Brain microvascular endothelial cell (primary cell): ENCODE results near the gene ATP9B.

Experiments used
- DNase-seq: peaks from one replicate; pipeline ENCODE4 v3.0.0-alpha.2; 2020
- H3K27ac ChIP-seq: fragments of 250-450 bp; sonication (Bioruptor Pico); 2 replicates; pipeline ENCODE4 v1.5.1; 2020; ENCODE audit warnings: mild to moderate bottlenecking, moderate library complexity
- H3K27me3 ChIP-seq: fragments of 250-450 bp; sonication (Bioruptor Pico); replicated peaks from 2 replicates; pipeline ENCODE4 v1.5.1; 2020; ENCODE audit warnings: mild to moderate bottlenecking
- H3K36me3 ChIP-seq: fragments of 250-450 bp; sonication (Bioruptor Pico); replicated peaks from 2 replicates; pipeline ENCODE4 v1.5.1; 2020; ENCODE audit warnings: mild to moderate bottlenecking
- H3K4me3 ChIP-seq: 2 replicates; pipeline ENCODE4 v1.5.1; 2011; ENCODE audit warnings: low read depth, mild to moderate bottlenecking, control low read depth, low read length, moderate library complexity
- CTCF ChIP-seq: IDR thresholded peaks from 2 replicates; pipeline ENCODE4 v1.5.1; 2011; ENCODE audit warnings: low read depth, mild to moderate bottlenecking, moderate library complexity, low read length, control low read depth, inconsistent platforms; ENCODE audit errors: missing control alignments
- in situ Hi-C: cut with HindIII; loops from 2 replicates; pipeline ENCODE4 v1.10.0; 2017; ENCODE audit warnings: low sequenced_read_pairs, low pct_ligation_motif_present

The ATP9B gene

GRCh38 chr18:79395308-79395640 is 326.1 kb downstream of the ATP9B start:
- H3K27ac ChIP-seq, result no peak overlapping the region
- H3K27me3 ChIP-seq, result peaks cover 46% of the 10 kb centered on the region
- in situ Hi-C loops, result loop anchor here (25.0 kb wide), 1 partner anchor 242 kb away; no protein-coding TSS in a partner anchor
- no peaks in the 10 kb centered on the region for H3K36me3 ChIP-seq
- DNase-seq, result no peak
- TF ChIP-seq CTCF, result no peak
- no peak overlapping the region for H3K4me3 ChIP-seq

- in situ Hi-C loops, result loop anchor here (25.0 kb wide), 1 partner anchor 241 kb away; no protein-coding TSS in a partner anchor
- H3K4me3 ChIP-seq, result peak within 1 kb of the TSS; percentile 30
- no peaks in the 10 kb centered on the region for H3K36me3 ChIP-seq
- H3K27ac ChIP-seq, result no peak within 1 kb of the TSS
- DNase-seq, result peak; percentile 27
- TF ChIP-seq CTCF, result no peak
- H3K27me3 ChIP-seq, result peaks cover 46% of the 10 kb centered on the region
These were observed 326.7 kb downstream of the ATP9B start, which contains the start of gene NFATC1 for GRCh38 chr18:79395761-79396404. Gene NFATC1 (plus strand): TSS chr18:79395930. CDS start chr18:79396225, 295 bp downstream.

GRCh38 chr18:79396431-79397246 is 327.4 kb downstream of the ATP9B start:
- no peak overlapping the region for H3K27ac ChIP-seq

DNA sequence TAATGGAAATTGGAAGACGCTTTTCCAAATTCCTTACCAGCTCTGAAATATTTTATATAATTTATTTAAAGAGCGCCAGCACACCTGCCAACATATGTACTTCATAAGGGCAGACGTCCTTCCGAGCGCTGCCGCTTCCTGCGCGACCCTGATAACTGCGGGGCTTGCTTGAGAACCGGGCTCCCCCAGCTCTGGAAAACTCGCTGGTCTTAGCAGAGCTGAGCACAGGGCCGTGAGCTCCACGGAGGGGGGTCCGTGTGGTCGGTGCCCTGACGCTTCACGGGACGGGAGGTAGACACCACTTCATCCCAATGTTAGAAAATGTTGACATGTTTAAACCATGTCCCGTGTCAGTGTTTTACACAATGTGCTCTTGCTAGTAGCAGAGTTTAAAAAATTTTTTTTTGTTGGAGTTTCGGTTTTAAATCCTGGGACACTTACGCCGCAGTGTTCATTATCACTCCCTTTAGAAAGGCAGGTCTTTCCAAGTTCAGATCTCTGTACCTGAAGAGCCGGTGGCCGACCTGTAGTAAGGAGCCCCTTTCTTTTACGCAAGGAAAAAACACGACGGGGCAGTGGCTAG is 328.1 kb downstream of the ATP9B start:
- H3K4me3 ChIP-seq, result no peak overlapping the region
- no peak overlapping the region for H3K27ac ChIP-seq
- no peak for TF ChIP-seq CTCF
- H3K36me3 ChIP-seq, result no peaks in the 10 kb centered on the region
- H3K27me3 ChIP-seq, result peaks cover 44% of the 10 kb centered on the region
- DNase-seq, result no peak
- in situ Hi-C loops, result loop anchor here (25.0 kb wide), 1 partner anchor 240 kb away; no protein-coding TSS in a partner anchor

More at GRCh38 chr18:79396431-79397246, 327.4 kb downstream of the ATP9B start:
- peak; percentile 5 for TF ChIP-seq CTCF
- Histone ChIP-seq H3K4me3 (peak overlapping the region; percentile 27), H3K27me3 (peaks cover 46% of the 10 kb centered on the region), H3K36me3 (no peaks in the 10 kb centered on the region)
- DNase-seq, result no peak
- in situ Hi-C loops, result loop anchor here (25.0 kb wide), 1 partner anchor 241 kb away; no protein-coding TSS in a partner anchor

DNA sequence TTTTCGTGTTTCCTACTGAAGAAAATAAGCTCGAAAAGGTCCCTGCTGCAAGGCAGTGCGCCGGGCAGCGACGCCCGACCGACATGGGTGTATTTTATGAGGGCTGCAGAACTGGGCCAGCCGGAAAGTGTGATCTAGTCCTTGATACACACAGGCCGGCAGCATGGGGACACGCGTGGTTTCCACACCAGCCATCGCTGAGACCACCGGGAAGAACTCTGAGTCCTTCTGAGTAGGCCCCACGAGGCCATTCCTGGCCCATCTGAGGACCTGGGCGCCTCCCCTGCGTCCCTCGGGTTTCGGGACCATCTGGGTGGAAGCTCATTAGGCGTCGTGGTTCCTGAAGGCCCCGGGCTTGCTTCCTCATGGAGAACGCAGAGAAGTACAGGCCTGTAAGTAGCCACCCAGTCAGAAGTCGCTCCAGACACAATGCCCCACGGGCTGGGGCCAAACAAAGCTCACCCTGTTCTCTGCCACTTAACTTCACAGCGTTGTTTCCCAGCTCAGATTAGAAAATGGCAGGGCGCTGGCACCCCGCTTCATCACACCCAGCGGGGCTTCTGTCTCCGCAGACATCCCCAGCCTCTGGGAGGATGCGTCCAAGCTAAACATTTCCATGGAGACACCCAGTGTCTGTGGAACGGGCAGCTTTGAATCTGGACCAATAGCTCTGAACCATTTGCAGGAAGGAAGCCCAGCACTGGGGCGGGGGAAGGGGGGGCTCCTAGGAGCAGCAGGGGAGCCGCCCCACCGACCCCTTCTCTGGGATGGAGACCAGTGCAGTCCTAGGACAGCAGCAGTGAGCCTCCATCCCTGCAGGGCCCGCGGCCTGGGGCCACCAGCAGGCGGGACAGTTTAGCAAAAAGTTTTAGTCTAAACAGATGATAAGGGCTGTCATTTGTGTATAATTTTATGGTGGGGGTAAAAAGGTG is 328.9 kb downstream of the ATP9B start:
- no peak overlapping the region for H3K27ac ChIP-seq
- DNase-seq, result no peak
- no peak overlapping the region for H3K4me3 ChIP-seq
- no peaks in the 10 kb centered on the region for H3K36me3 ChIP-seq
- H3K27me3 ChIP-seq, result peaks cover 44% of the 10 kb centered on the region
- in situ Hi-C loops, result loop anchor here (25.0 kb wide), 1 partner anchor 239 kb away; no protein-coding TSS in a partner anchor
- no peak for TF ChIP-seq CTCF
